ENCODE results near the gene HIBADH.

Gene HIBADH

DNA sequence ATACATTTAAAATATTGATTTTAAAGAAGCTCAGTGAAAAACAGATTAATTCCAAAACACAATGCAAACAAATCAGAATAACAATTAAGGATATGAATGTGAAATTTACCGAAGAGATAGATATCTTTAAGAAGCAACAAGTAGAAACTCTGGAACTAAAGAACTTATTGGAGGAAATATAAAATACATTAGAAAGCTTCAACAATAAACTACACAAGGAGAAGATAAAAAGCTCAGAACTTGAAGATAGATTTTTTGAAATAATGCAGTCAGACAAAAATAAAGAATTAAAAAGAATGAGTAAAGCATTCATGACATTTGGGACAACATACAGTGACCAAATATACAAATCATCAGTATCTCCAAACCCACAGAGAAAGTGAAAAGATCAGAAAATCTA lies 43.2 kb downstream of the HIBADH start:
- Histone ChIP-seq H3K36me3 (no peaks in the 10 kb centered on the region), H3K4me3 (ENCODE audit: low read depth in 1 of 2, low read length in 1 of 2) (no peak overlapping the region), H3K27me3 (no peaks in the 10 kb centered on the region), H3K4me1 (ENCODE audit: control insufficient read depth in 1 of 2, insufficient read depth in 1 of 2, low read depth in 1 of 2, low read length in 1 of 2) (no peaks in the 10 kb centered on the region), H3K27ac (no peak overlapping the region), H3K9me3 (peaks cover 13% of the 10 kb centered on the region)
- no peak for TF ChIP-seq CTCF (IDR thresholded peaks at IDR 0.05)

DNA sequence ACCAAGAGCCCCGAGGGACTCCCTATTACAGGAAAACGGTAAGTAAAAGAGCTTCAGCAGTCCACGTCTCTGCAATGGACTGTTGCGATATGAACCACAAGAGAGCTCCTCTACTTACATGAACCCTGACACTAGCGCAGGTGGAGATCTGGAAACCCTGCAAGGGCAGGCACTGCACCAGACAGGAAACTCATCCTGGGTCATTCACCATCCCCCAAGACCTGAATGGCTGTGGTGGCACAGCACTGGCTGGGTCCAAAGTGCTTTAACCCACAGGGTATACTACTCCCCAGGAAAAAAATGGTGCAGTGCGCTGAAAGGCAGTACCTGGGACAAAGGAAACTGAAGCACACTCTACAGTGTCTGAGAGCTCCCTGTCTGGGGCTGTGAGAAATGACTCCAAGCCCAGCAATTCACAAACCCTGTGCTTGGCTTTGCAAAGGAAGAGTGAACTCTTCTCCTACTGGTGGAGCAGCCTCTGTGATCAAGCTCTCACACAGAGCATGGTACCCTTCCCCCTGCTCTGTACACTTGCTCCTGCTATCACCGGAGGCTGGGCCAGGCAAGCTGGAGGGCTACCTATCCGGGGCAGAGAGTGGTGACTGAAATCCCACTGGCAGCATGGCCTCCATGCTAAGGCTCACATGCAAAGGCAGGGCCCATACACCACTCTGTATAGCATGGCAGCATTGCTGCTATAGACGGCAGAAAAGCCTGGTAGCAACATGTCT lies 44.9 kb downstream of the HIBADH start:
- Histone ChIP-seq H3K9me3 (peaks cover 13% of the 10 kb centered on the region), H3K27me3 (no peaks in the 10 kb centered on the region), H3K4me1 (ENCODE audit: control insufficient read depth in 1 of 2, insufficient read depth in 1 of 2, low read depth in 1 of 2, low read length in 1 of 2) (no peaks in the 10 kb centered on the region), H3K27ac (no peak overlapping the region), H3K4me3 (ENCODE audit: low read depth in 1 of 2, low read length in 1 of 2) (no peak overlapping the region), H3K36me3 (no peaks in the 10 kb centered on the region)
- TF ChIP-seq CTCF (IDR thresholded peaks at IDR 0.05): no peak

GRCh38 chr7:27616914-27617548 lies 45.7 kb downstream of the HIBADH start:
- Histone ChIP-seq H3K4me1 (ENCODE audit: control insufficient read depth in 1 of 2, insufficient read depth in 1 of 2, low read depth in 1 of 2, low read length in 1 of 2) (no peaks in the 10 kb centered on the region), H3K27me3 (no peaks in the 10 kb centered on the region)

DNA sequence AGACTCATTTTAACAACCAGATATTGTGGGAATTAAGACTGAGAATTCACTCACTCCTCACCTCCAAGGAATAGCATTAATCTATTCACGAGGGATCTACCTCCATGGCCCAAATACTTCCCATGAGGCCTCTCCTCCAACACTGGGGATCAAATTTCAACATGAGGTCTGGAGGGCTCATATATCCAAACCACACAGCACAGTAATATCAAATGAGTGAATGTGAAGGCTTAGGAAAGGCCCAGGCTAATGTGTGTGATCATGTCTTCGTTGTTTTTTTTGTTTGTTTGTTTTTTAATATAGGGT lies 46.5 kb downstream of the HIBADH start:
- Histone ChIP-seq H3K9me3 (peaks cover 13% of the 10 kb centered on the region), H3K4me3 (ENCODE audit: low read depth in 1 of 2, low read length in 1 of 2) (no peak overlapping the region), H3K27me3 (no peaks in the 10 kb centered on the region), H3K4me1 (ENCODE audit: control insufficient read depth in 1 of 2, insufficient read depth in 1 of 2, low read depth in 1 of 2, low read length in 1 of 2) (no peaks in the 10 kb centered on the region), H3K36me3 (no peaks in the 10 kb centered on the region), H3K27ac (no peak overlapping the region)
- no peak for TF ChIP-seq CTCF (IDR thresholded peaks at IDR 0.05)

More at GRCh38 chr7:27616914-27617548, 45.7 kb downstream of the HIBADH start:
- Histone ChIP-seq H3K4me3 (ENCODE audit: low read depth in 1 of 2, low read length in 1 of 2) (no peak overlapping the region), H3K9me3 (peaks cover 13% of the 10 kb centered on the region), H3K36me3 (no peaks in the 10 kb centered on the region), H3K27ac (no peak overlapping the region)
- no peak for TF ChIP-seq CTCF (IDR thresholded peaks at IDR 0.05)

GRCh38 chr7:27615420-27616185 lies 47.1 kb downstream of the HIBADH start:
- Histone ChIP-seq H3K27ac (no peak overlapping the region), H3K36me3 (no peaks in the 10 kb centered on the region), H3K4me1 (ENCODE audit: control insufficient read depth in 1 of 2, insufficient read depth in 1 of 2, low read depth in 1 of 2, low read length in 1 of 2) (no peaks in the 10 kb centered on the region), H3K27me3 (no peaks in the 10 kb centered on the region), H3K4me3 (ENCODE audit: low read depth in 1 of 2, low read length in 1 of 2) (no peak overlapping the region), H3K9me3 (peaks cover 13% of the 10 kb centered on the region)
- no peak for TF ChIP-seq CTCF (IDR thresholded peaks at IDR 0.05)

Measured in neutrophil (primary cell).